CD1c-positive myeloid dendritic cell (primary cell): Measurements from ENCODE around the gene KAZALD1.
A peak's percentile ranks its signal among the peaks of the same experiment; 100 is the strongest.
"Not testable (repeated sequence)": the region's sequence is repeated elsewhere in the genome, so short reads cannot be mapped to it uniquely, and the experiment has no call there.

Experiments used
- DNase-seq: peaks from one replicate; pipeline ENCODE4 v3.0.0-alpha.2; 2016; ENCODE audit errors: extremely low spot score

The KAZALD1 gene

DNA sequence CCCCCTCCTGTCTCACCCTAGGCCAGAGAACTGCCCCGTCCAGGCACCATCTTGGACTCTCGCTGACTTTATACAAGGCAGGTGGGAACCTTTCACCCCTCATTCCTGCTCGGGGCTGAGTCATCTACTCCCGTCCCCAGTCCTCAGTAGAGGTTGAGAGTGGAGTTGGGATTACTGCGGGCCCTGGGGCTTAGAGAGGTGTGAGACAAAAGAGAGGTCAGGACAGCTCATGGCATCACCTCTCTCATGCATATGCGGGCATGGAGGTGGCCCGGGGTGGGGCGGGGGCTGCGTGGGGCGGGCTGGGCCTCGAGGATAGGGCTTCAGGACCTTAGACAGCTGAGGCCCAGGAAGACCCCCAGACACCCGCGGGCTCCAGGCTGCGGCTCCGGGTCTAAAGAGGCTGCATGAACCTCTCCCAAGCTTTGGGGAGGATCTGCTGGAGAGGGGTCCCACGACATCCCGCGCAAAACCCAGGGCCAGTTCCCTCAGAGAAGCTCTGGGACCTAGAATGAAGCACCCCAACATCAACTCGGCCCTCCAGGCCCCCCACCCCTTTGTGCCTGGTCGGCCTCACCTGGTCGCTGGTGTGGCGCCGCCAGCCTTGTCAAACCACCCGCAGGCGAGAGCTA, 31.2 kb upstream of the KAZALD1 start:
- no peak for DNase-seq

DNA sequence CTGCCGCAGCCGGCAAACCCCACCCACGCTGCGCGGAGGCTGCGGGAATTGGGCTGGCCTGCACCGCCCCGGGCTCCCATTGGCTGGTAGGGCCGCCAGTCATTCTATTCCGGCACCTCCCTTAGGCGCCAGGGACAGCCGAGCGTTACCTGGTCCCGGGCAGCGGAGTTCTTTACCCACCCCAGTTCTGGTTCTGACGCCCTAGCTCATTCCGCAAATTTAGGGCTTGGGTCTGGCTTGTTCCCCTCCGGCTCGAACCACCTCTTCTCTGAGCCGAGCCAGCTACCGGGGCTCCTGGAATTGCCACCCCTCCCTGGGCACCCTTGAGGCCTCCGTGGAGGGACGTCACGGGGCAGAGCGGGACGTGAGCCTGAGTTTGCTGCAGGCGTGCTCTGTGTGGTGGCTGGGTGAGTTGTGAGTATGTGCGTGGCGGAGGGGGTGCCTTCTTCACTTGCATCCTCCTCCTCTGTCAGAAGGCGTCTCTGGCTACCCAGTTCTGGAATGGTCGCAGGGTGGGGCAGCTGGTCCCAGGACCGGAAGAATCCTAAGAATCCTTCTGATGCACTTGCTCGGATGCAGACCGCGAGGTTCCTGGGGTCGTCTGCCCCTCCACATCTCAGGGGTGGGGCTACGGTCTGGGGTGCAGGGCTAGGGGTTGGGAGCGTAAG, 30.5 kb upstream of the KAZALD1 start, which contains the start of the genes PDZD7 and SFXN3:
TSS of gene PDZD7 (minus strand) at position 2 of the 668 bp plus-strand sequence. CDS start 910 bp downstream, outside the sequence.
TSS of gene SFXN3 (plus strand) at position 107 of the 668 bp plus-strand sequence. CDS start 3,461 bp downstream, outside the sequence.
- peak; percentile 97 for DNase-seq

DNA sequence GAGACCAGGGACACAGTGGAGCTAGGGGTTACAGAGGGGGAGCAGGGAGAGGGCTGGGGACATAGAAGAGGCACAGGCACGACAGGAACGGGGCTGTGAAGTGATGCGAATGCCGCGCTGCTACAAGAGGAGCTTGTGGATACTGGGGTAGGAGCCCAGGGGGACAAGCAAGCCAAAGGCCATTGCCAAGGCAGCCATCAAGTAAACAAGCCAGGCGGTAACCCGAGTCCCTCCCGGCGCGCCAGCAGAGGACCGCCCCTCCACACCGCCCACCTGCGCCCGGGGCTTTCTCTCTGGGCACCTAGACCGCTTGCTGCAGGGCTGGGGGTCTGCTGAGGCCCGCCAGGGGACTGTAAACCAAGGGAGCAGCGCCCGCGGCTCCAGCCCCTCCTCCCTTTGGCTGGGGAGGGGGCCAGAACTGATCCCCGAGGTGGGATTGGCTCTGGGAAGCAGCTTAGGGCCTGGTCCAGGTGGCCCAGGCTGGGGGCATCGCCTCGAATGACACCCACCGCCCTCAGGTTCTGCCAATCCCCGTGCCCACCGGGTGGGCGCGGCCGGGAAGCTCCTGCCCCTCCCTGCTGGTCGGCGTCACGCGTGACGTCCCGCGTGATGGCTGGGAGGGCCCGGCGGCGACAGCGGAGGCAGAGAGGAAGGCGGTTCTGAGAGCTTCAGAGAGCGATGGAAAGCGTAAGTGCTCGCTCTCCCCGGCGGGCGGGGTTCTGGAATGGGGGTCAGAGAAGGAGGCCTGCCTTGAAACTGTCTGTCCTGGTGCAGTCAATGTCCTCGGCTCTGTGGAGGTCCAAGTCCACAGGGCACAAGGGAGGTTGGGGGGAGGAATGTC, 29.8 kb upstream of the KAZALD1 start:
- peak; percentile 93 for DNase-seq

DNA sequence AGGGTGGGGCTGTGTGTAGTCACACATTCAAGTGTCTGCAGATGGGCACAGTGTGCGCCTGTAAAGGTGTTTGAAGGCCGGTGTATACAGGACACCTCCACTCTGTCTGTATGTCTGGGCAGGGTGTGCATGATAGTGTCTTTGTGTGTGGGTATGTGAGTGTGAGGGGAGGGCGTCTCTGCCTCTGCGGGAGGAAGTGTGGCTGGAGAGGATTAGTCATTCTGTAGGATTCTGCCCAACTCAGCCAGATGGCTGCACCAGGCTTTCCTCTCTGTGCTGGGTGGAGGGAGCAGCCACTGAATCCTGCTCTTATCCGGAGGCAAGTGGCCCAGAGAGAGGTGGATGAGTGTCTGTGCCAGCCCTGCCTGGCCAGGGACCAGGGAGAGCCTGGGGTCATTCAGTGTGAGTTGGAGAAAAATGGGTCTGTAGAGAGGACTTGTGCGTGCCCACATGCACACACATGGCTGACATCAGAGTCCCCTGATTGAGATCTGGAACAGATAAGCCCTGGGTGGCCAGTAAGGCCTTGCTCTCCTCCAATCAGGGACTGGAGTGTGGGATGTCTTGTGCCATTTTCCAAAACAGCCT, 29.1 kb upstream of the KAZALD1 start:
- peak; percentile 80 for DNase-seq

DNA sequence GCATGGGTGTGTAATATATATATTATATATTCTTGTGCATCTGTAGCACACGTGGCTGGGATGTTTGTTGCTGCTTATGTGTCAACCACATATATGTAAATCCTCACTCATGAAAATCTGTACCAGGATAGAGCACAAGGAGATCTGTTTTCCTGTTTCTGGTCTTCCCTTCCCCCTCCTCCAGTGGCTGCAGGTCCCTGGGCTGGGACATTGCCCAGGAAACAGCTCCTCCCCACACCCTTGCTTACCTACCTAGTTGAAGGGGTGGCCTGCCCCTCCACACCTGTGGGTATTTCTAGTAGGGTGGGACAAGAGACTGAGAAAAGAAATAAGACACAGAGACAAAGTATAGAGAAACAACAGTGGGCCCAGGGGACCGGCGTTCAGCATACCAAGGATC, 28.5 kb upstream of the KAZALD1 start:
- DNase-seq, result no peak

DNA sequence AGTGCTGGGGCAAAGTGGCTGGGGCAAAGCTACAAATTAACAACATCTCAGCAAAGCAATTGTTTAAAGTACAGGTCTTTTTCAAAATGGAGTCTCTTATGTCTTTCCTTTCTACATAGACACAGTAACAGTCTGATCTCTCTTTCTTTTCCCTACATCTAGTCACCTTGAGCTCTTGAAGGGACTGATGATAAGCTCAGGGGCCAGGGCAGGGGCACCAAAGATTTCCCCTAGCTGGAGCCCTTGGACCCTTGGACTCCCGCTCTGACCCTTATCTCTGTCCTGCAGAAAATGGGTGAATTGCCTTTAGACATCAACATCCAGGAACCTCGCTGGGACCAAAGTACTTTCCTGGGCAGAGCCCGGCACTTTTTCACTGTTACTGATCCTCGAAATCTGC, 27.4 kb upstream of the KAZALD1 start:
- not testable (repeated sequence) for DNase-seq

DNA sequence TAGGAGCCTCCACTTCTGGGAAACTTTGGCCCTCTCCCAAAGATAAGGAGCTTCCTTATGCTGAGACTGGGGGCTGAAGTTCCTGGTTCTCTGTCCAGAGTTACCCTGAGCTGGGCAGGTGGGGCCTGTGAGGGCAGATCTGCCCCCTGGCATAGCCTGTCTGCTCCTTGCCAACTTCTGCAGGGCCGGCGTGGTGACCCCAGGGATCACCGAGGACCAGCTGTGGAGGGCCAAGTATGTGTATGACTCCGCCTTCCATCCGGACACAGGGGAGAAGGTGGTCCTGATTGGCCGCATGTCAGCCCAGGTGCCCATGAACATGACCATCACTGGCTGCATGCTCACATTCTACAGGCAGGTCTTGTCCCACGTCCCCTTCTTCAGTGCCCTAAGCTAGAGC, 26.5 kb upstream of the KAZALD1 start:
- DNase-seq, result no peak

DNA sequence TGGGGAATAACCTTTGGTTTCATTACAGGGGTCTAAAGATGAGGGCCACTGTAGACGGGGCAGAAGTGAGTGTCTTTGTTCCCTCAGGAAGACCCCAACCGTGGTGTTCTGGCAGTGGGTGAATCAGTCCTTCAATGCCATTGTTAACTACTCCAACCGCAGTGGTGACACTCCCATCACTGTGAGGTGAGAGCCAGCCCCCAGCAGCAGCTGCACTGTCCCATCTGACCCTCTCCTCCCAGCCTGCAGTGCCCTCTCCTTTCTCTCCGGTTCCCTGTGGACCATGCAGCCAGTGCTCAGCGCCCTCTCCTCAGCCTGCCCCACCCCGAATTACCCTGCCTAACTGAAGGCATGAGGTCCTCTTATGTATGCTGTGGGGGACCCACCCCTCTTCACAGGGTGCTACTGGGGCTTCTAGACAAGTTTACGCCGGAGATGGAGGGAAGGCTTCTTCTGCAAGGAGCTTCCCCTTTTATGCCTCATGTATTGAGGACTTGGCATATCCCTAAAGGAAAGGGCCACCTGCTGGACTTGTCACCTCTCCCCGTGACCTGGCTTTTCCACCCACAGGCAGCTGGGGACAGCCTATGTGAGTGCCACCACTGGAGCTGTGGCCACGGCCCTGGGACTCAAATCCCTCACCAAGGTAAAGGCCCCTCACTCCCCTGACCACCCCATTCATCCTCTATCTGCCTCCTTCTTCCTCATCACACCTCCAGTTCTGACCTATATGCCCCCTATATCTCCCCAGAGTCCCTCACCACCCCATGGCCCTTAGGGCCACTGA, 25.7 kb upstream of the KAZALD1 start:
- no peak for DNase-seq

DNA sequence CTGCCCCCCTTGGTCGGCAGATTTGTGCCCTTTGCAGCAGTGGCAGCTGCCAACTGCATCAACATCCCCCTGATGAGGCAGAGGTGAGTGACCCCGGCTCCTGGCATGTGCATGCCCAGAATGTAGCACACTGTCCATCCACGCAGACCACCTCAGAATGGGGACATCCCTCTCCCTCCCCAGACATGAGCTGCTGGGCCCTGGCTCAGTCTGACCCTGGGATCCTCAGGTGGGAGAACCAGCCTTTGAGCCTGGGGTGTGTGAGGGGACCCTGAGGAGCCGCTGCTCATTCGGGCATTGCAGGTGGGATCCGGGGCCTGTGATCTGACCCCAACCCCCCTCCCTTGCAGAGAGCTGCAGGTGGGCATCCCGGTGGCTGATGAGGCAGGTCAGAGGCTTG, 25.1 kb upstream of the KAZALD1 start:
- DNase-seq, result no peak

DNA sequence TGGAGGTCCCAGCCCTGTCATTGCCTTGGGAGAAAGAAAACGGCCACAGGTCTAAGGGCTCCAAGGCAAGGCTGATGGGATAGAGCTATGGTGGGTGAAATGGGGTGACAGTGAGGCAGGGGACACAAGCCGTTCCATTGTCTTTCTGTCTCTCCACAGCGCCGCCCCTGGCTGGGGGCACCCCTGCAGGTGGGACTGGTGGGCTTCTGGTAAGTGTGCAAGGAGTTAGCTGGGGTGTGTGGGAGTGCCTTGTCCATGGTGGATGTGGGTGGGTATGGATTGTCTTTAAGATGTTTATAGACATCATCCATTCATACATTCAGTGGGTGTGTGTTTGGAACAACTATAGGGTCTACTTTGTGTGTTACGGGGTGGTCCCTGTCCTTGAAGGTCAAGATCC, 23.3 kb upstream of the KAZALD1 start:
- no peak for DNase-seq

DNA sequence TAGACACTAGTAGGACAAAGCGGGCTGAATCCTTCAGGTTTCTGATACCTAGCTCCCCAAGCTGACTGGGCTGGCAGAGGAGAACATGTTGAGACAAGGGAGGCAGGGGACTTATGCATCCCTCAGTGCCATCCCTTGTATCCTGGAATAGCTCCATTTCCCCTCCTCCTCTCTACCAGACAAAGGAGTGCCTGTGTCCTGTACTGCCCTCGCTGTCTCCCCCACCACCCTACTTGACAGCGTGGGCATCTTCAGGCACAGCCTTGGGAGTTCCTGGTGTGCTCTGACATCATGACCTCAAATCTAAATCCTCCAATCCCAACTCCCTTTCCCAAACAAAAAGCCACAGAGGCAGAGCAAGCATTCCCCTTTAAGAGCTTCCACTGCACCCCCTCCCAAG, 21.7 kb upstream of the KAZALD1 start:
- DNase-seq, result no peak

DNA sequence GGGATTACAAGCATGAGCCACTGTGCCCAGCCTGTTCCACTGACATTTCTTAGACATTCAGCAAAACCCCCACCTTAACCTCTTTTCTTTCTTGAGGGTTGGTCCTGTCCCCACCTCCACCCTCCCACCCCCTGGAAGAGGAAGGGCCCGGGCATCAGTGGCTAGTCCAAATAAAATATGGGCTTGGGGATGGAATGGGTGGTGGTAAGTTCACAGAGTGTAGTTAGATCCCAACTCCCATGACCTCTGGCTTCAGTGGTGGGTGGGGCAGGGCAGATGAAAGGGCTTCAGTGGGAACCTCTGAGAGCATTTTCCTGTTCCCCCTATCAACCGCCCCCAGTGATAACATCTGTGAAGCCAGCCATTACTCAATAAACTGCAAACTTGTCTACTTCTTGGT, 20.9 kb upstream of the KAZALD1 start:
- no peak for DNase-seq

DNA sequence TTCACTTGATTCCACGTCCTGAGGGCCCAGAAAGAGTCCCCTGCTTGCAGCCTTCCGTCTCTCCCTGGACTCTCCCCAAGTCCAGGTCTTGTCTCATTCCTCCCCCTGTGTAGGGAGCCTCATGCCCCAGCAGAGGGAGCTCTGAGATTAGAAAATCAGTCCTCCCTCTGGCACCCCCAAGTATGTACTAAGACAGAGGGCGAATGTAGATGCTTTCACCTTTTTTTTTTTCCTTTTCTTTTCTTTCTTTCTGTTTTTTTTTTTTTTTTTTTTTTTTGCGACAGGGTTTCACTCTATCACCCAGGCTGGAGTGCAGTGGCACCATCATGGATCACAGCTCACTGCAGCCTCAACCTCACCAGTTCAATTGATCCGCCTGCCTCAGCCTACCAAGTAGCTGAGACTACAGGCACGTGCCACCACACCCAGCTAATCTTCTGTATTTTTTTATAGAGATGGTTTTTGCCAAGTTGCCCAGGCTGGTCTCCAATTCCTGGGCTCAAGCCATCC, 20.5 kb upstream of the KAZALD1 start:
- DNase-seq, result peak; percentile 82

DNA sequence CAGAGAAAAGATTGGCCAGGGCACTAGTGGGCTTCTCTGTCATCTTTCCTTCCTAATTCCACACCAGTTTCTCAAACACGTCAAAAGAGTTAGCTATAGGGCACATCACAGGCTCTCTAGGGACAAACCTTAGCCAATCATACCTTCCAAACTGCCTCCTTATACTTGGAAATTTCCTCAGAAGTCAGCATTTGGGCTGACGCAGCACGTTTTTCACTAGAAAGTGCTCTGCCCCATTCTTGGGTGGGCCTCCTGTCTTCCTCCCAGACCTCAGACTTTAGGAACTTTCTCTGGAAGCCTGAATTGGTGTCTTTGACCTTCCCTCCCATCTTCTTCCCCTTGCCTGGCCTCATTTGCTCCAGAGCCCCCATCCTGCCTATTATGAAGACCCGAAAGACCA, 19.7 kb upstream of the KAZALD1 start:
- no peak for DNase-seq

DNA sequence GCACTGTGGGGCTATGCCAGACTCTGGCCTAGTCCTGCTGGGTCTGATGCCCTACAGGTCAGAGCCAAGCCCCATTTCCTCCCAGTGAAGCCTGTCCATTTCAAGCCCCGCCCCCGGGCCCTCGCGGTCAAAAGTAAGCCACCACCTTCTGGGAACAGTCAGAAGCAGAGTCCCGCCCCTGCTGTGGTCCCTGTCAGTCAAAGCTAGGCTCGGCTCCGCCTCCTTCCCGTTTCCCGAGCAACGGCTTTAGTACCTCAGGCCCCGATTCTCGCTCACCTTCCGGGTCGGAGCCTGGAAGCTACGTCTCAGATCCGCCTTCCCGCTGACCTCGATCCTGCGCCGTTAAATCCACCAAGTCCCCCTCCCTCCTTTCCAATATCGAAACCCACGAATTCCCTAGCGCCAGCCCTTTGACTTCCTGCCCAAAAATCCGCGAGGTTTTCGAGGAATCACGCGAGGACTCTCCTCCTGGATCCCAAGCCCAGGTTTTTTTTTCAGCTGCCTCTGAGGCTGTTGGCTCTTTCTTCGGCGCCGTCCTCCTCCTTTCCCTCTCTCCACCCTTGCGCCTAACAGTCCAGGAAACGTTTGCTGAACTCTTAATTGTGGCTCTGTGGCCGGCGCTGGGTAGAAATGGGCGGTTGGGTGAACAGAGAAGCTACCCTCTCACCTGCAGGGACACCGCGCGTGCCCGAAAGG, 19.0 kb upstream of the KAZALD1 start:
- DNase-seq, result peak; percentile 97

DNA sequence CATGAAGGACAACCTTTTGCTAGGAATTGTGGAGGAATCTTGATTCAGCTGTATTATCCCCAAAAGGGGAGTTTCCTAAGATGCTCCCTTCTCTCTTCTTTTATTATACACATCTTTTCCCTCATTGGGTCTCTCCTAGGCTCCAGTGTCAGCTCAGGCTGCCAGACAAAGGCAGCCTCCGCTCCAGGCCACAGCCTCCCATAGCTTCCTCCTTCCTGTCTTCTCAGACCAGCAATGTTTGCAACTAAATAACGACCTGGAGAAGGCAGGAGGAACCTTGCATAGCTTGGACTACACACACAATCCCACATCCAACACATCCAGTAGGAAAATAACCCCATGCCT, 18.5 kb upstream of the KAZALD1 start:
- no peak for DNase-seq

DNA sequence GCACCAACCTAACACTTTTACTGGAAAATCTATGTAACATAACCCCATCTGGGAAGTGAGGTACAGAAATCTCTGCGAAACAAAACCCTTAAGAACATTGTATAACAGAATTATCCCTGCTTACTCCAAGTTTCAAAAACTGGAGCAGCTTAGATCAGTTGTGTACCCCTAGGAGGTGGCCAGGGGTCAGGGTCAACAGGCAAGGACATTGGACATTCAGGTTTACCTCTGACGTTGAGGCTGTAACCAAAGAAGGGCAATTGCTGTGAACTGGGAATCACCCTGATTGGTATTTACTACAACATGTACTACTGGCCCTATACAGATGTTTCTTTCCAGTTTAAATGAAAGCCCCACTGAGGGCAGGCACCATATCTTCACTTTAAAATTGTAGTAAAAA, 17.7 kb upstream of the KAZALD1 start:
- no peak for DNase-seq

DNA sequence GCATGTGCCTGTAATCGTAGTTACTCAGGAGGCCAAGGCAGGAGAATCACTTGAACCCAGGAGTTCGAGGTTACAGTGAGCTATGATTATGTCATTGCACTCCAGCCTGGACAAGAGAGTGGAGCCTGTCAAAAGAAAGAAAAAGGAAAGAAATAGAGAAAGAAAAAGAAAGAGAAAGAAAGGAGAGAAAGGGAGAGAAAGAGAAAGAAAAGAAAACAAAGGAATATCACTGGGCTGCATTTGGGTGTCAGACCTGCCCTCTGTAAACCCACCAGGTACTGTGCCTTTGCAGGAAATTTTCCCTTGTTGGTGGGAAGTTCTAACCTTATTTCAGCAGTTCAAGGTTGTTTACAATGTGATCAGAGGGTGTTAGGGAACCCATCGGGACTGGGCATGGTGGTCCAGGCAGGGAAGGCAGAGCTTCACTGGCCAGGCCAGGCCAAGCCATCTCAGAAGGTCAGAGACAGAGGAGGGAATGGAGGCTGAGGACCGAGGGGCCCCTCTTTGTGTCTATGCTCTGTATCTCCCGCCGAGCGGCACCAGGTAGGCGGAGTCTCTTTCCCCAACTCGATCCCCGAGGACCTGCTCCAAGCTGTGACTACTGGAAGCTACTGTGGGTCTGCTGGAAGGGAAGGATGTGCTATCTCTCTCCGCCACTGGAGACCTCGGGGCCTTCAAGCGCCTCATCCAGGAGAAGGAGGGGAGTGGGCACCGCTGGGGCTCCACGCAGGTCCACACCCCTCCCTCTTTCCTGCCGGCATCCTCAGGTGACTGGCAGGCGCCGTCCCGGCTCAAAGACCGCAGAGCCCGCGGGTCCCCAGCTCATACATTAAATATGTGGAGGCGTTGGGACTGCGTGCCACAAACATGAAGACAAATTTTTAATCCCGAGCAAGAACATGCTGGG, 15.2 kb upstream of the KAZALD1 start:
- DNase-seq, result no peak

DNA sequence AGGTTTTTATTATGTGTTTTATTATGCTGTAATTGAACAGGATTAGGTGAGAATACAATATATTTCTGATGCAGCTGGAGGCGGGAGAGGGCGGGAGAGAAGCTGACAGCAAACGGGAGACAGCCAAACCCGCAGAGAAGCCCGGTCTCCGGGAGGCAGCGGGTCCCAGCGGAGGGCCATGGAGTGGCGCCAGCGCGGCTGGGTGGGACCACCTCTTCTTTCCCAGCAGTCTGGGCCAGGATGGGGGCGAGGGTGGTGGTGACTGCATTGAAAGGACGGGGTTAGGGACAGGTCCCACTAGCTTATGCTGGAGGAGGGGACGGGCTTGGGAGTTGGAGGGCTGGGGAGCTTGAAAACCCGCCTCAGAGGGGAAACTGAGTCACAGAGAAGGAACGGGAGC, 14.5 kb upstream of the KAZALD1 start:
- DNase-seq, result no peak
